Uterus (tissue), 4 donors: Measurements from ENCODE around the gene DST. TPM values are rescaled to one million over a fixed set of nuclear protein-coding genes. Genes with fewer than 3 reads are reported as not detected.

ENCODE experiments used
- DNase-seq, 2 donors: peaks; one replicate each; pipeline ENCODE4 v3.0.0-alpha.2; 2019 to 2020
- H3K27ac ChIP-seq, 2 donors: fragments of 200-600 bp; sonication (generic); 1 replicate in 1 of 2; 2 replicates in 1 of 2; pipeline ENCODE4 v1.5.1; 2016 to 2018
- H3K27me3 ChIP-seq, 2 donors: fragments of 200-600 bp; sonication (generic); one replicate each; pipeline ENCODE4 v1.5.1; 2018 to 2019; ENCODE audit warnings: control low read depth in 1 of 2
- H3K36me3 ChIP-seq, 2 donors: fragments of 200-600 bp; sonication (generic); one replicate each; pipeline ENCODE4 v1.5.1; 2019; ENCODE audit warnings: control low read depth in 1 of 2
- H3K4me1 ChIP-seq, 2 donors: fragments of 200-600 bp; sonication (generic); one replicate each; pipeline ENCODE4 v1.5.1; 2018 to 2019; ENCODE audit warnings: control low read depth in 1 of 2
- H3K4me3 ChIP-seq, 2 donors: fragments of 200-600 bp; sonication (generic); 1 replicate in 1 of 2; 2 replicates in 1 of 2; pipeline ENCODE4 v1.5.1; 2018 to 2019; ENCODE audit warnings: mild to moderate bottlenecking in 1 of 2
- H3K9me3 ChIP-seq, 2 donors: fragments of 200-600 bp; sonication (generic); one replicate each; pipeline ENCODE4 v1.5.1; 2019; ENCODE audit warnings: control low read depth in 1 of 2
- CTCF ChIP-seq, 4 experiments: fragments of 200-600 bp in 2 of 4; fragments of 450-650 bp in 2 of 4; sonication (generic) in 2 of 4; IDR thresholded peaks; one replicate each; pipeline ENCODE4 v1.5.1; 2016 to 2019; ENCODE audit warnings: antibody characterized with exemption in 4 of 4, mild to moderate bottlenecking in 2 of 4, moderate library complexity in 1 of 4
- POLR2A ChIP-seq, 2 donors: fragments of 450-650 bp; IDR thresholded peaks; one replicate each; pipeline ENCODE4 v1.6.1; 2016; ENCODE audit warnings: antibody characterized with exemption in 2 of 2, mild to moderate bottlenecking in 1 of 2, moderate library complexity in 1 of 2
- intact Hi-C: fragments of 100-400 bp; cut with DNase I; formaldehyde crosslinking; loops from one replicate; pipeline ENCODE4 v1.15.1; 2023; ENCODE audit warnings: low total_unique reads
- total RNA-seq, 4 donors: library from RNA; depleted of rRNA in 3 of 4; stranded (reverse); fragments of >200 nt in 3 of 4; gene quantifications; one replicate each; pipeline versions ENCODE4 v1.1.0 to v1.2.4, GENCODE V29; 2014 to 2023
- donor health status: DM: yes; HTN: yes; CAD: no.

The DST gene
- total RNA-seq, 4 donors from 2014 or later: 307 to 809 (median 516) TPM

DNA sequence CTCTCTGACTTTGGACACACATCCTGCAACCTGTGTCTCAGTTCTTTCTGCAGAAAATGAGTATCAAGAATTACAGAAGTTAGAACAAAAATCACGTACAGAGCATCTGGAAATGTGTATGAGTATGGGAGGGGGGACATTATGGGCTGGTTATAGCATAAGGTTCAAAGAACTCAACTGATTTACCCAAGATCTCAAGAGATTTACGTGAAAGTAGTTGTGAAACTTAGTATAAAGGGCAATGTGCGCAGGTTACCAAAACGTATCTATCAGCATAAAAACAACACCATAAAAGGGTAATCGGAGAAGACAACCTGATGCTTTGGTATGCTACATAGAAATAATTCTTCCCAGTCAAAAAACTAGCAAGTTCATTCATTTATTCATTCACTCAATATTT lies 15.6 kb upstream of the DST start:
- Histone ChIP-seq H3K27ac (no peak overlapping the region), H3K4me3 (no peak overlapping the region), H3K9me3 (no peaks in the 10 kb centered on the region), H3K36me3 (no peaks in the 10 kb centered on the region), H3K4me1 (no peaks in the 10 kb centered on the region), H3K27me3 (no peaks in the 10 kb centered on the region)
- intact Hi-C loops: no loop called here
- TF ChIP-seq POLR2A (IDR thresholded peaks at IDR 0.05): no peak
- TF ChIP-seq CTCF (IDR thresholded peaks at IDR 0.05): no peak
- no peak for DNase-seq

- no peaks in the 10 kb centered on the region for H3K9me3 ChIP-seq
- no peak for TF ChIP-seq POLR2A (IDR thresholded peaks at IDR 0.05)
- TF ChIP-seq CTCF (IDR thresholded peaks at IDR 0.05): no peak
- H3K27me3 ChIP-seq: no peaks in the 10 kb centered on the region
- H3K27ac ChIP-seq: no peak overlapping the region
- DNase-seq: no peak
- no peaks in the 10 kb centered on the region for H3K36me3 ChIP-seq
- H3K4me1 ChIP-seq: no peaks in the 10 kb centered on the region
- no peak overlapping the region for H3K4me3 ChIP-seq
- intact Hi-C loops: no loop called here
These were observed 14.7 kb upstream of the DST start for GRCh38 chr6:56657354-56657753.

DNA sequence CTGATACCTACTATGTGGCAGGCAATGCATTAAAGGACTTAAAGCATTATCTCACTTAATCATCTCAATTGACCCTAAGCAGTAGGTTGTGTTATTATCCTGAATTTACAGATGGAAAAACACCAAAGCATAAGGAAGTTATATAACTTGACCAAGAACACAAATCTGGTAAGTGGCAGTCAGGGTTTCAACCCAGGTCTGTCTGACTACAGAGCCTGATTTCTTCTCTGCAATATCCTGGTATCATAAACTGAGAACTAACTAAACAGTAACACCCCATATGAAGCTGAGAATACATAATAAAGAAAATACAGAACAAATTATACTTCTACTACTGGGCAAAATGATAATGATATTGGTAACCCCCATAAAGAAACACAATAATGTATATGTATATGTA lies 13.8 kb upstream of the DST start:
- intact Hi-C loops: no loop called here
- Histone ChIP-seq H3K36me3 (no peaks in the 10 kb centered on the region), H3K27ac (no peak overlapping the region), H3K27me3 (no peaks in the 10 kb centered on the region), H3K4me3 (no peak overlapping the region), H3K4me1 (no peaks in the 10 kb centered on the region), H3K9me3 (no peaks in the 10 kb centered on the region)
- TF ChIP-seq CTCF (IDR thresholded peaks at IDR 0.05) (no peak), POLR2A (IDR thresholded peaks at IDR 0.05) (no peak)
- no peak for DNase-seq

DNA sequence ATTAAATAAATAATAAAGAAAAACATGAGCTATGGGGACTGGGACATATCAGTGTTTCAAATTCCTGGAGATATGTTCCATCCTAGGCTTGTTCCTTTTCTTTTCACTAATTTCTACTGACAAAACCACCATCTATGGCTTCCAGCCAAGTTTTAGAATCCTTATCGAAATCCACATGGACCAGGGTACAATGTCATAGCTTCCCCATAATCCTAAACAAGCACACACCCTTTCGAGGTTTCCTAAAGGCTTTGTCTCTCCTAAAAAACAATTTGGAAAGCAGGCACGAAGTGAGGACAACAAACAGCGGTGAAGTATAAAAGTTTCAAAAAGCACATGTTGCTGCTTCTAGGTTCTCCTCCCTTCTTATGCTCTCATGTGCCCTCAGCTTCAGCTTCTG lies 13.3 kb upstream of the DST start:
- TF ChIP-seq CTCF (IDR thresholded peaks at IDR 0.05) (no peak), POLR2A (IDR thresholded peaks at IDR 0.05) (no peak)
- H3K27ac ChIP-seq: no peak overlapping the region
- H3K27me3 ChIP-seq: no peaks in the 10 kb centered on the region
- H3K4me1 ChIP-seq: no peaks in the 10 kb centered on the region
- intact Hi-C loops: no loop called here
- DNase-seq: no peak
- no peaks in the 10 kb centered on the region for H3K36me3 ChIP-seq
- no peaks in the 10 kb centered on the region for H3K9me3 ChIP-seq
- no peak overlapping the region for H3K4me3 ChIP-seq

DNA sequence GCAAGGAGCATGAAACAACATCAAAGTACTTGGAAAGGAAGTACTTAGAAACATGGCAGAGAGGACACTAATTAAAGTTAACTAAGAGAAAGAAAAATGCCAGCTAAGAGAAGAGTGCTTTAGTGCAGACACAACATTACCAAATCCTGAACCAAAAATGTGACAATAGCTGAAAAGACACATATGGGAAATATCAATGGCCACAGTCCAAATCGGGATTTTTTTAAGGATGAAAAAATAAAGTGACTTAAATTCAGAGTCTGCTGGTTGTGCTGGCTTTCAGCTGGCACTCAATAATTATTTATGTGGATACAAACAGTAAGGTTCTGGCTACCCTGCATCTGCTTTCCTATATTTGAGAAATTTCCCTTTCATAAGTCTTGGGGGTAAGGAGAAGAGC lies 12.6 kb upstream of the DST start:
- Histone ChIP-seq H3K4me3 (no peak overlapping the region), H3K36me3 (no peaks in the 10 kb centered on the region), H3K27ac (no peak overlapping the region), H3K9me3 (no peaks in the 10 kb centered on the region), H3K4me1 (no peaks in the 10 kb centered on the region), H3K27me3 (no peaks in the 10 kb centered on the region)
- no peak for DNase-seq
- TF ChIP-seq CTCF (IDR thresholded peaks at IDR 0.05) (no peak), POLR2A (IDR thresholded peaks at IDR 0.05) (no peak)
- intact Hi-C loops: no loop called here
